CD4-positive, alpha-beta T cell treated with Interleukin-4 for 4 hours (primary cell): ENCODE measurements around the gene CHMP4B.

Experiments used
- DNase-seq: peaks from one replicate; pipeline ENCODE4 v3.0.0-alpha.2; 2020

Gene CHMP4B

GRCh38 chr20:33866398-33867100 lies 55.4 kb downstream of the CHMP4B start:
- no peak for DNase-seq

- no peak for DNase-seq
These were observed 56.9 kb downstream of the CHMP4B start for GRCh38 chr20:33868042-33868441.

GRCh38 chr20:33868595-33868994 lies 57.4 kb downstream of the CHMP4B start:
- DNase-seq, result no peak

GRCh38 chr20:33869283-33869682 lies 58.1 kb downstream of the CHMP4B start:
- no peak for DNase-seq

GRCh38 chr20:33871362-33871761 lies 60.2 kb downstream of the CHMP4B start:
- no peak for DNase-seq

- no peak for DNase-seq
These were observed 63.0 kb downstream of the CHMP4B start for GRCh38 chr20:33874129-33874528.

- no peak for DNase-seq
These were observed 63.9 kb downstream of the CHMP4B start for GRCh38 chr20:33875055-33875454.

GRCh38 chr20:33875534-33876026 lies 64.4 kb downstream of the CHMP4B start:
- no peak for DNase-seq

GRCh38 chr20:33878583-33878982 lies 67.4 kb downstream of the CHMP4B start:
- DNase-seq, result no peak

GRCh38 chr20:33880396-33880795 lies 69.2 kb downstream of the CHMP4B start:
- no peak for DNase-seq

GRCh38 chr20:33881989-33882388 lies 70.8 kb downstream of the CHMP4B start:
- DNase-seq, result no peak

GRCh38 chr20:33882481-33882880 lies 71.3 kb downstream of the CHMP4B start:
- no peak for DNase-seq

- no peak for DNase-seq
These were observed 72.0 kb downstream of the CHMP4B start for GRCh38 chr20:33883164-33883563.

- no peak for DNase-seq
These were observed 73.5 kb downstream of the CHMP4B start for GRCh38 chr20:33884633-33885032.

GRCh38 chr20:33889312-33889711 lies 78.2 kb downstream of the CHMP4B start:
- DNase-seq, result no peak

- no peak for DNase-seq
These were observed 79.4 kb downstream of the CHMP4B start for GRCh38 chr20:33890557-33890956.

- no peak for DNase-seq
These were observed 82.2 kb downstream of the CHMP4B start for GRCh38 chr20:33893314-33893713.

GRCh38 chr20:33894798-33895197 lies 83.7 kb downstream of the CHMP4B start:
- no peak for DNase-seq

GRCh38 chr20:33896509-33896908 lies 85.4 kb downstream of the CHMP4B start:
- DNase-seq, result no peak

- DNase-seq, result no peak
These were observed 86.3 kb downstream of the CHMP4B start for GRCh38 chr20:33897313-33897912.

- no peak for DNase-seq
These were observed 88.0 kb downstream of the CHMP4B start for GRCh38 chr20:33899106-33899505.

- DNase-seq, result no peak
These were observed 89.5 kb downstream of the CHMP4B start for GRCh38 chr20:33900521-33901131.

- no peak for DNase-seq
These were observed 90.0 kb downstream of the CHMP4B start for GRCh38 chr20:33901132-33901523.

- DNase-seq, result no peak
These were observed 90.9 kb downstream of the CHMP4B start for GRCh38 chr20:33902011-33902410.
